ENCODE measurements around the gene ARHGAP19. TPM values are rescaled to one million over a fixed set of nuclear protein-coding genes. Genes with fewer than 3 reads are reported as not detected.

Gene ARHGAP19
- polyA plus RNA-seq, 3 donors from 2014 or later = 4.9 to 8.2 (median 6.7) TPM

DNA sequence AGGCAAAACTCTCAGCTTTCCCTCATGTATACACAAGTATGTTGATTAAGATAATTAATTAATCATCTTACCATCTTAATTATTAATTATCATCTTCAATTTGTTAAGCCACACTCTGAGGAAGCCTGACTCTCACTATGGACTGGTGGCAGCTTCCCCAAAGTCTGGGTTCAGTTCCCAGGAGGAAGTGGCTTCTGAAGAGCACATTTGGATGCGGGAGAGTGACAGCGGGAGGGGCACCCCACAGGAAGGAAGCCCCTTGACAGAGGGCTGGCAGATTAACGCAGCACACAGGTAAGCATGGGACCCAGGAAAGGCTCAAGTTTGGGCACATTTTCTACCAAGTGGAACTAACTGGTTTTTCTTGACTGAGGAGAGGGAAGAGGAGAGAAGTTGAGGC is 93.3 kb downstream of the ARHGAP19 start:
- Mint-ChIP-seq H3K9me3 (no peaks in the 10 kb centered on the region), H3K4me1 (peaks cover 19 to 42% of the 10 kb centered on the region in 2 donors), H3K27me3 (ENCODE audit: low read depth in 3 of 3) (peaks cover 1 to 4% (median 2%) of the 10 kb centered on the region in 3 donors), H3K4me3 (no peak overlapping the region), H3K27ac (no peak overlapping the region), H3K36me3 (no peaks in the 10 kb centered on the region)
- no peak for DNase-seq

- no peak for DNase-seq
- Mint-ChIP-seq H3K9me3 (no peaks in the 10 kb centered on the region), H3K27me3 (ENCODE audit: low read depth in 3 of 3) (peaks cover 2 to 8% (median 7%) of the 10 kb centered on the region in 3 donors), H3K27ac (no peak overlapping the region), H3K36me3 (no peaks in the 10 kb centered on the region), H3K4me1 (peaks cover 19 to 42% of the 10 kb centered on the region in 2 donors), H3K4me3 (peak overlapping the region; percentile 41 to 59 (median 42))
Measured at GRCh38 chr10:97197030-97197500, 95.4 kb downstream of the ARHGAP19 start.

DNA sequence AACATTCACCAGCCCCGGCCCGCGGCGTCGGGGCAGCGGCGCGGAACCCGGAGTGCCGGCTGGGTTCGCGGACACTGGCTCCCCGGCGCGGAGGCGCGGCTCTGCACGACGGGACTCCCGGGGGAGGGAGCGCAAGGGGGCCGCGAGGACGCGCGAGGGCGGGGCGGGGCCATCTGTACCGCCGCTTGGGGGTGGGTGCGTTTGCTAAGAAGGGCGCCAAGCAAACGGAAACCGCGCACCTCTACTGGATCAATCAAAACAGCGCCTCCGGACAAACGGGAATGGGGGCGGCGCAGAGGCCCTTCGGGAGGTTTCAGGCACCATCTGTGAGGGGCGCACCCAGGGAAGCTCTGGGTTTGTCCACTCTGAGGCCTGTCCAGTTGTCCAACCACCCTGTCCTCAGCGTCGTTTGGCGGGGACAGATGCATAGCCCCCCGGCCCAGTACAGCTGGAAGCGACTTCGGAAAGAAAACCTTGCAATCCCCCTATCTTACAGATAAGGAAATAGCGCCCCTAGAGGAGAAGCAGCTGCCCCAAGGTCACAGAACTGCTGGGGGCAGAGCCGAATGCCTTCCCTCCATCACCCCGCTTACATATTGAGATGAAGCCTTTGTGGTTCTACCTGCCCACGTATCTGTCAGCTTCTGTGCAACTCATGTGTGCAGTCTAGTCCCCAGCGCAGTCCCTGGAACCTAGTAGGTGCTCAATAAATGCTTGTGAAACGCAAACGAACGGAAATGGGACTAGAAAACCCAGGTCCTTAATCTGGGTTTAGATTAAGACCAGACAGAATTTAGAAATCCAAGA is 96.0 kb downstream of the ARHGAP19 start:
- no peaks in the 10 kb centered on the region for H3K9me3 Mint-ChIP-seq
- H3K27ac Mint-ChIP-seq = no peak overlapping the region

DNA sequence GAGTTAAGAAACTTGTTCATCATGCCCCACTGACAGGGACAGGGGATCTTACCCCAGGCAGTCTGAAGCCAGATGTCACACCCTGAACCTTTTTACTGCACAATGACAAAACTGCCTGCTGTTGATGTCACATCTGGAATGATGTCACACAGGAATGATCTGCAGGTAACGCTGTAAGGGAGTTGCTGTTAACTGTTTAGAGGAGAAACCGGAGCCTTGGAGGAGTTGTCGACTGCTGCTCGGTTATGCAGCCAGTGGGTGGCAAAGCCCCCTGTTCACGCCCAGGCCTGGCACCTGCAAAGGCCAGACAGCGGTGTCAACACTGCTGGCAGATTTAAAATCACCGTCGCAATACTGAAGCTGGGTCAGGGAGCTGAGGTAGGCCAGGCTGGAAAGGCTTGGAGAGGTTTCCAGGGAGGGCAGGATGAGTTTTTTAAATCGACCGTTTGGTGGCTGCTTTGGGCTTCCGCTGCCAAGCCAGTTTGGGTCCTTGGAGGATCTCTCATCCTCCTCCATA is 96.7 kb downstream of the ARHGAP19 start:
- no peak overlapping the region for H3K27ac Mint-ChIP-seq
- peaks cover 16 to 32% of the 10 kb centered on the region in 2 donors for H3K4me1 Mint-ChIP-seq
- H3K36me3 Mint-ChIP-seq = no peaks in the 10 kb centered on the region
- DNase-seq = no peak
- peak overlapping the region; percentile 82 to 92 (median 83) for H3K4me3 Mint-ChIP-seq
- H3K27me3 Mint-ChIP-seq (ENCODE audit: low read depth in 3 of 3) = peaks cover 2 to 7% (median 6%) of the 10 kb centered on the region in 3 donors
- H3K9me3 Mint-ChIP-seq = no peaks in the 10 kb centered on the region

More for the DNA sequence above, 96.0 kb downstream of the ARHGAP19 start:
- peak; percentile 58 to 68 (median 64) for DNase-seq
- peaks cover 2 to 7% (median 6%) of the 10 kb centered on the region in 3 donors for H3K27me3 Mint-ChIP-seq (ENCODE audit: low read depth in 3 of 3)
- no peaks in the 10 kb centered on the region for H3K36me3 Mint-ChIP-seq
- H3K4me3 Mint-ChIP-seq = peak overlapping the region; percentile 82 to 92 (median 83)
- peaks cover 19 to 39% of the 10 kb centered on the region in 2 donors for H3K4me1 Mint-ChIP-seq

DNA sequence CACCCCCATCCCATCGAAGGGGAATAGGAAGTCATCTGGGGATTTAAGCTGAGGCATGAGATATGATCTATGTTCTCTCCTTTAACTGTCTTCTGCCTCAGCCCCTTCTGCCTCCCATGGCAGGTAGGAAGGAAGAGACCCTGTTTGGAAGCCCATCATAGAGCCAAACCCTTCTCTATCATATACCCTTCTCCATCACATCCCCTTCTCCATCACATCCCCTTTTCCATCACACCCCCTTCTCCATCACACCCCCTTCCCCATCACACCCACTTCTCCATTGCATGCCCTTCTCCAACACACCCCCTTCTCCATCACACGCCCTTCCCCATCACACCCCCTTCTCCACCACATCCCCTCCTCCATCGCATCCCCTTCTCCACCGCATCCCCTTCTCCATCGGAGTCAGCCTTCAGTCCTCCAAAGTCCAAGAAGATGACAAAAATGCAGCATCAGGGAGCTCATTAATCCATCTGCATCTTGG is 99.4 kb downstream of the ARHGAP19 start:
- Mint-ChIP-seq H3K36me3 (no peaks in the 10 kb centered on the region), H3K4me1 (peaks cover 12 to 28% of the 10 kb centered on the region in 2 donors), H3K27me3 (ENCODE audit: low read depth in 3 of 3) (peaks cover 5 to 11% (median 5%) of the 10 kb centered on the region in 3 donors), H3K9me3 (no peaks in the 10 kb centered on the region), H3K4me3 (no peak overlapping the region), H3K27ac (no peak overlapping the region)
- no peak for DNase-seq

- H3K9me3 Mint-ChIP-seq = no peaks in the 10 kb centered on the region
- H3K4me3 Mint-ChIP-seq = no peak overlapping the region
- peaks cover 5 to 14% (median 10%) of the 10 kb centered on the region in 3 donors for H3K27me3 Mint-ChIP-seq (ENCODE audit: low read depth in 3 of 3)
- no peak overlapping the region for H3K27ac Mint-ChIP-seq
- no peaks in the 10 kb centered on the region for H3K36me3 Mint-ChIP-seq
- H3K4me1 Mint-ChIP-seq = peaks cover 2 to 22% of the 10 kb centered on the region in 2 donors
- no peak for DNase-seq
Measured at GRCh38 chr10:97190450-97190849, 102.0 kb downstream of the ARHGAP19 start.

DNA sequence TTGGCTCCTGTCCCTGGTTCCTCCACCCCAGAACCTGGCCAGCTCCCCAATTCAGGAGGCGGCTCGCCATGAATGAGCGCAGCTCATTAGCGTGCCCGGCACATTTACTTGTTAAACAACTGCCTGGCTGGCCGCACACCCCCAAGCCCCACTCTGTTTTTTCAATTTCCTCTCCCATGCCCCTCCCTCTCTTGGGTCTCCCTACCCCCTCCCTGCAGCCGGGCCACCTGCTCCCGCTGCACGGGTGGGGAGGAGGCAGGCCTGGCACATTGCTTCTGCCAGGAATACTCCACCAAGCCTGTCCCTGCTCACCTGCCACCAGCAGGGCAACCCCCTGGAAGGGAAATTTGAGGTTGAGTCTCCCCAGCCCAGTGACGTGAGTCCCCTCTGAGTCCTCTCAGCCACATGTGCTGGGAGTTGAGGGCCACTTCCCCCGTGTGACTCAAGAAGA is 104.2 kb downstream of the ARHGAP19 start:
- Mint-ChIP-seq H3K9me3 (no peaks in the 10 kb centered on the region), H3K4me3 (peak overlapping the region in 2 of 5 donors; percentile 18 to 59), H3K27me3 (ENCODE audit: low read depth in 3 of 3) (peaks cover 12 to 18% (median 17%) of the 10 kb centered on the region in 3 donors), H3K36me3 (no peaks in the 10 kb centered on the region), H3K4me1 (peaks cover 2 to 27% of the 10 kb centered on the region in 2 donors), H3K27ac (no peak overlapping the region)
- DNase-seq = peak in 1 of 3 donors; percentile 9

DNA sequence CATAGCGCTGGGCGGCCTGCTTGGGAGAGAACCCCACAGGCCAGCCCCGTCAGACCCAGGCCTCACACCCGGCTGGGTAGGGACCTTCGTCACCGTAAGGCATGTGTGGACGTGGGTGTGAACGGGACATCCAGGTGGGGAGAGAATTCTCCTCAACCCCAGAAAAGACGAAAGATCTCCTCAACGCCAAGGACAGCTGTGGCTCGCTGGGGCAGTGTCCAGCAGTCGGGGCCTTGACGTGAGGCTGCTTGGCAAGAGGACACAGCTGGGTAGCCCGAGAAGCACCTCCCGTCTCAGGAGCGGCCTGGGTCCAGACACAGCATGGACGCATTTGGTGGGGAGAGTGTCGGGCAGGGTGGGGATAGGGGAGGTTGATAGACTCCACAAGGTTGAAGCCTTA is 105.5 kb downstream of the ARHGAP19 start:
- Mint-ChIP-seq H3K4me1 (peaks cover 2 to 27% of the 10 kb centered on the region in 2 donors), H3K4me3 (no peak overlapping the region), H3K36me3 (no peaks in the 10 kb centered on the region), H3K9me3 (no peaks in the 10 kb centered on the region), H3K27ac (no peak overlapping the region), H3K27me3 (ENCODE audit: low read depth in 3 of 3) (peaks cover 15 to 18% (median 16%) of the 10 kb centered on the region in 3 donors)
- no peak for DNase-seq

DNA sequence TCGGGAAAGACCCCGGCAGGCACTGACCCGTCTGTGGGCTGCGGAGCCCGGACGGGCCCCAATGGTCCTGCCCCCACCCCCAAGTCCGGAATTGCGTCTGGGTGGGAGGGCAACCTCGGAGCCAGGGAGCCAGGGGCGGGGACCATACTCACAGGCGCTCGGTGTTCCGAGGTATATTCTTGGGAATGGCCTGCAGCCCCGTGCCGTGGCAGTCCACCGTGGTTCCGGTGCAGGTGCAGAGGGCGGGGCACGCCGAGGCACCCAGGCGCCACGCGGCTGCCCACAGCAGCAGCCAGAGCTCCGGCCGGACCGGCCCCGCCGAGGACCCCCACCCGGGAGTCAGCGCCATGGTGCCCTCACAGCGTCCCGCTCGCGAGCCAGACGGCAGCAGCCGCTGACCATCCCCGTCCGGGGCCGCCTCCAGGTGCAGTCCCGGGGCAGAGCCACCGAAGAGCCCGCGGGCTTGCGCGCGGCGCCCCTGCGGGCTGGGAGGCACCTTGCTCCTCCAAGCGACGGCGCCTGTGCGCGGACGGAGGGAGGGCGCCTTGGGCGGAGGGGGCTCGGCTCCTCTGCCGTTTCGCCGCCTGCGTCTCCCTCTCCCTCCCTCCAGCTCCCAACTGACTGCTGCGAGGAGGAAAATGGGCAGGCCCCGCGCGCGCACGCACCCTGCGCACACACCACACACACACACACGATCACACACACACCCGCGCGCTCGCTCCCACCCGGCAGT is 106.9 kb downstream of the ARHGAP19 start, which contains the start of gene SLIT1:
TSS of gene SLIT1 (minus strand) at position 634 of the 733 bp plus-strand sequence. CDS start at position 349, 285 bp downstream.
- Mint-ChIP-seq H3K27ac (no peak within 1 kb of the TSS), H3K4me1 (peaks cover 2 to 27% of the 10 kb centered on the region in 2 donors), H3K9me3 (no peaks in the 10 kb centered on the region), H3K27me3 (ENCODE audit: low read depth in 3 of 3) (peaks cover 16 to 22% (median 18%) of the 10 kb centered on the region in 3 donors), H3K4me3 (no peak within 1 kb of the TSS), H3K36me3 (no peaks in the 10 kb centered on the region)
- no peak for DNase-seq

GRCh38 chr10:97184971-97185325 is 107.5 kb downstream of the ARHGAP19 start:
- Mint-ChIP-seq H3K27ac (no peak overlapping the region), H3K4me3 (no peak overlapping the region), H3K9me3 (no peaks in the 10 kb centered on the region), H3K27me3 (ENCODE audit: low read depth in 3 of 3) (peaks cover 18 to 24% (median 20%) of the 10 kb centered on the region in 3 donors), H3K4me1 (peaks cover 2 to 27% of the 10 kb centered on the region in 2 donors), H3K36me3 (no peaks in the 10 kb centered on the region)
- no peak for DNase-seq

DNA sequence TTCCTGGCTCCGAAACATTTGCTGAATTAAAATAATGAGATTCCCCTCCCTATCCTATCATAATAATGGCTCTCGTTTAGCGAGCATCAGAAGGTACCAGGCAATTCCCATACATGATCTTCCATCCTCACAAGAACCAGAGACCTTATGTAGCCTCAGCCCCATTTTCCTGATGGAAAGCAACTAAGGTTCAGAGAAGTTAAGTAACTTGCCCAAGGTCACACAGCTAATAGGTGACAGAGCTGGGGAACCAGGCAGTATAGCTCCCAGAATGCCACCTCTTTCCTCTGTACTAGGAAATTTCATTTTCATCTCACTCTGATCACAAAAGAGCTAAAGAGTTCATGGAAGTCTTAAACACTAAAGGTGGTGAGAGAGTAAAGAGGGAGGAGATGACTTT is 109.1 kb downstream of the ARHGAP19 start:
- H3K9me3 Mint-ChIP-seq = no peaks in the 10 kb centered on the region
- DNase-seq = no peak
- no peaks in the 10 kb centered on the region for H3K36me3 Mint-ChIP-seq
- peaks cover 2 to 21% of the 10 kb centered on the region in 2 donors for H3K4me1 Mint-ChIP-seq
- H3K4me3 Mint-ChIP-seq = no peak overlapping the region
- peaks cover 17 to 24% (median 18%) of the 10 kb centered on the region in 3 donors for H3K27me3 Mint-ChIP-seq (ENCODE audit: low read depth in 3 of 3)
- H3K27ac Mint-ChIP-seq = no peak overlapping the region

DNA sequence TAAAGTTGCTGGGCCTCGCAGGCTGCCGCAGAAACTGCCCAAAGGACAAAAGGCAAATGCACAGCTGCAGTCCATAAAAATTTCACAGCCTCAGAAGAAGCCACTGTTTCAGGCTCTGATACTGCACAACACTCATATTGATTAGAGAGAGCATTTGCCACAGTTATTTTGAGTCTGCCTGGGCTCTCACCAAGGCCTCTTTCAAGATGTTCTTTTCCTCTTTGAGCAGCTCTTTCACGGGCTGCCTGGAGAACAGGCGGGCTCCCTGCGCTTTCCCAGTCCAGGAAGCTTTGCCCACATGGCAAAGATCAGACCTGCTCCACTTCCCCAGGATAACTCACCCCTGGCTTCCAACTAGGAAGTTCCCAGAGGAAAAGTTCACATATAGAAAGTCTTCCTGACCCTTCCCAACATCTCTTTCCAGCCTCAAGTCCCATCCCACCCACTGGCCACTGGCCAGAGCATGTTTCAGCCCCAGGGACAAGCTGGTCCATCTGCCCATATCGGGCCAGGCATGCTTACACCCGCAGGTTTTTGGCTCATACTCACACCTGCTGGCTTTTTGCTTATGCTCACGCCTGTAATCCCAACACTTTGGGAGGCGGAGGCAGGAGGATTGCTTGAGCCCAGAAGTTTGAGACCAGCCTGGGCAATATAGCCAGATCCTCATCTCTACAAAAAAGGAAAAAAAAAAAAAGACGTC is 110.0 kb downstream of the ARHGAP19 start:
- no peaks in the 10 kb centered on the region for H3K36me3 Mint-ChIP-seq
- H3K4me3 Mint-ChIP-seq = no peak overlapping the region
- peaks cover 2 to 13% of the 10 kb centered on the region in 2 donors for H3K4me1 Mint-ChIP-seq
- no peaks in the 10 kb centered on the region for H3K9me3 Mint-ChIP-seq
- peaks cover 12 to 21% (median 17%) of the 10 kb centered on the region in 3 donors for H3K27me3 Mint-ChIP-seq (ENCODE audit: low read depth in 3 of 3)
- no peak for DNase-seq
- no peak overlapping the region for H3K27ac Mint-ChIP-seq

GRCh38 chr10:97180986-97181385 is 111.5 kb downstream of the ARHGAP19 start:
- no peak for DNase-seq
- Mint-ChIP-seq H3K36me3 (no peaks in the 10 kb centered on the region), H3K9me3 (no peaks in the 10 kb centered on the region), H3K27me3 (ENCODE audit: low read depth in 3 of 3) (peaks cover 11 to 19% (median 17%) of the 10 kb centered on the region in 3 donors), H3K4me1 (peaks cover 2 to 9% of the 10 kb centered on the region in 2 donors), H3K27ac (no peak overlapping the region), H3K4me3 (no peak overlapping the region)
